Vagina (tissue), 2 donors: ENCODE results near the gene VSTM2B.

Experiments
- POLR2A ChIP-seq, 2 donors: fragments of 450-650 bp; IDR thresholded peaks; one replicate each; pipeline ENCODE4 v1.6.1; 2017; ENCODE audit warnings: antibody characterized with exemption in 2 of 2, mild to moderate bottlenecking in 2 of 2, moderate library complexity in 2 of 2
- POLR2AphosphoS5 ChIP-seq, 2 donors: sonication (generic); formaldehyde crosslinking; IDR thresholded peaks; one replicate each; pipeline ENCODE4 v1.9.0; 2017; ENCODE audit warnings: antibody characterized with exemption in 2 of 2, mild to moderate bottlenecking in 2 of 2, low read depth in 1 of 2; ENCODE audit not compliant: insufficient read depth in 1 of 2
- TF ChIP-seq, protein P1 (sequence below), 3 experiments: fragments of 450-650 bp in 2 of 3; fragments of 200-600 bp in 1 of 3; sonication (generic) in 1 of 3; IDR thresholded peaks; one replicate each; pipeline ENCODE4 v1.5.1; 2017 to 2019; ENCODE audit warnings: antibody characterized with exemption in 3 of 3, mild to moderate bottlenecking in 2 of 3, moderate library complexity in 2 of 3

DNA sequence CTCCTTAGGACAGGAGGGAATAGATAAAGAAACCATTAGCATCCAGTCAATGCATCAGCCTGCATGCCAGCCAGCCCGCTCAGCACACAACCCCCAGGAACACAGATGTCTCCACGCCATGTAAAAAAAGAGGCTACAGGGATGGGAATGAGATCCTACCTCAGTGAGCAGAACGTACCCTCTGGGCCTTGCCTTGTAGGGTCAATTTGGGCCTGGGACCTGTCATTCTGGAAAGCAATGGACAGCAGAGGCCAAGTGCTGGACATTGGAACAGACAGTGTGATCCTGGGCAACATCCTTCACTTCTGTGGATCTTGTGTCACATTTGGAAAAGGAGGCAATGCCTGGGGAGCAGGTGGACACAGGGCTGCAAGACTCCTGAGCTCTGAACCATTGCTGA, 26.0 kb downstream of the VSTM2B start:
- TF ChIP-seq, protein P1, sequence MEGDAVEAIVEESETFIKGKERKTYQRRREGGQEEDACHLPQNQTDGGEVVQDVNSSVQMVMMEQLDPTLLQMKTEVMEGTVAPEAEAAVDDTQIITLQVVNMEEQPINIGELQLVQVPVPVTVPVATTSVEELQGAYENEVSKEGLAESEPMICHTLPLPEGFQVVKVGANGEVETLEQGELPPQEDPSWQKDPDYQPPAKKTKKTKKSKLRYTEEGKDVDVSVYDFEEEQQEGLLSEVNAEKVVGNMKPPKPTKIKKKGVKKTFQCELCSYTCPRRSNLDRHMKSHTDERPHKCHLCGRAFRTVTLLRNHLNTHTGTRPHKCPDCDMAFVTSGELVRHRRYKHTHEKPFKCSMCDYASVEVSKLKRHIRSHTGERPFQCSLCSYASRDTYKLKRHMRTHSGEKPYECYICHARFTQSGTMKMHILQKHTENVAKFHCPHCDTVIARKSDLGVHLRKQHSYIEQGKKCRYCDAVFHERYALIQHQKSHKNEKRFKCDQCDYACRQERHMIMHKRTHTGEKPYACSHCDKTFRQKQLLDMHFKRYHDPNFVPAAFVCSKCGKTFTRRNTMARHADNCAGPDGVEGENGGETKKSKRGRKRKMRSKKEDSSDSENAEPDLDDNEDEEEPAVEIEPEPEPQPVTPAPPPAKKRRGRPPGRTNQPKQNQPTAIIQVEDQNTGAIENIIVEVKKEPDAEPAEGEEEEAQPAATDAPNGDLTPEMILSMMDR (IDR thresholded peaks at IDR 0.05): no peak
- TF ChIP-seq POLR2AphosphoS5 (IDR thresholded peaks at IDR 0.05; ENCODE audit: insufficient read depth in 1 of 2, low read depth in 1 of 2) (no peak), POLR2A (IDR thresholded peaks at IDR 0.05) (no peak)
